Gastroesophageal sphincter (tissue), 4 donors: ENCODE data around the gene PSME1. TPM values are rescaled to one million over a fixed set of nuclear protein-coding genes. Genes with fewer than 3 reads are reported as not detected.

Experiments used
- ATAC-seq: fragments of 150-250 bp; one replicate; pipeline ENCODE4 v1.9.1; 2016; ENCODE audit warnings: mild to moderate bottlenecking, moderate library complexity
- H3K27ac ChIP-seq, 4 donors: fragments of 200-600 bp; sonication (generic) in 3 of 4; 1 replicate in 3 of 4; 2 replicates in 1 of 4; pipeline ENCODE4 v1.5.1; 2016 to 2019
- H3K27me3 ChIP-seq: fragments of 200-600 bp; sonication (generic); one replicate; pipeline ENCODE4 v1.5.1; 2019
- H3K36me3 ChIP-seq, 2 donors: fragments of 200-600 bp; sonication (generic); one replicate each; pipeline ENCODE4 v1.5.1; 2019; ENCODE audit warnings: control low read depth in 1 of 2
- H3K4me1 ChIP-seq, 3 donors: fragments of 200-600 bp; sonication (generic); 1 replicate in 2 of 3; 2 replicates in 1 of 3; pipeline ENCODE4 v1.5.1; 2016 to 2019; ENCODE audit warnings: control low read depth in 2 of 3
- H3K4me3 ChIP-seq, 2 donors: fragments of 200-600 bp; sonication (generic); one replicate each; pipeline ENCODE4 v1.5.1; 2019; ENCODE audit warnings: mild to moderate bottlenecking in 1 of 2, moderate library complexity in 1 of 2
- H3K9me3 ChIP-seq, 3 donors: fragments of 200-600 bp; sonication (generic); one replicate each; pipeline ENCODE4 v1.5.1; 2017 to 2019; ENCODE audit warnings: control low read depth in 2 of 3
- EP300 ChIP-seq: sonication (generic); formaldehyde crosslinking; IDR thresholded peaks from one replicate; pipeline ENCODE4 v1.6.1; 2017; ENCODE audit warnings: antibody characterized with exemption, mild to moderate bottlenecking
- POLR2A ChIP-seq, 2 donors: fragments of 450-650 bp; IDR thresholded peaks; one replicate each; pipeline ENCODE4 v1.6.1; 2017; ENCODE audit warnings: antibody characterized with exemption in 2 of 2, mild to moderate bottlenecking in 2 of 2, moderate library complexity in 1 of 2
- POLR2AphosphoS5 ChIP-seq: sonication (generic); formaldehyde crosslinking; IDR thresholded peaks from one replicate; pipeline ENCODE4 v1.6.1; 2017; ENCODE audit warnings: antibody characterized with exemption
- WGBS, 2 donors: methylation state at CpG; one replicate each; pipeline ENCODE4 v1.1.5; 2018; ENCODE audit warnings: low coverage in 1 of 2; 5-methylcytosine and 5-hydroxymethylcytosine counted together
- total RNA-seq, 4 donors: library from RNA; depleted of rRNA; stranded (reverse); fragments of >200 nt; gene quantifications; one replicate each; pipeline ENCODE4 v1.1.0, GENCODE V29; 2016
- TF ChIP-seq, protein P1 (sequence below), 4 experiments: fragments of 200-600 bp in 2 of 4; fragments of 450-650 bp in 2 of 4; sonication (generic) in 1 of 4; IDR thresholded peaks; one replicate each; pipeline ENCODE4 v1.5.1; 2017 to 2019; ENCODE audit warnings: antibody characterized with exemption in 4 of 4, mild to moderate bottlenecking in 2 of 4, moderate library complexity in 2 of 4

PSME1 gene
- total RNA-seq = 100 to 1,000 TPM; 114 to 186 (median 127) TPM

DNA sequence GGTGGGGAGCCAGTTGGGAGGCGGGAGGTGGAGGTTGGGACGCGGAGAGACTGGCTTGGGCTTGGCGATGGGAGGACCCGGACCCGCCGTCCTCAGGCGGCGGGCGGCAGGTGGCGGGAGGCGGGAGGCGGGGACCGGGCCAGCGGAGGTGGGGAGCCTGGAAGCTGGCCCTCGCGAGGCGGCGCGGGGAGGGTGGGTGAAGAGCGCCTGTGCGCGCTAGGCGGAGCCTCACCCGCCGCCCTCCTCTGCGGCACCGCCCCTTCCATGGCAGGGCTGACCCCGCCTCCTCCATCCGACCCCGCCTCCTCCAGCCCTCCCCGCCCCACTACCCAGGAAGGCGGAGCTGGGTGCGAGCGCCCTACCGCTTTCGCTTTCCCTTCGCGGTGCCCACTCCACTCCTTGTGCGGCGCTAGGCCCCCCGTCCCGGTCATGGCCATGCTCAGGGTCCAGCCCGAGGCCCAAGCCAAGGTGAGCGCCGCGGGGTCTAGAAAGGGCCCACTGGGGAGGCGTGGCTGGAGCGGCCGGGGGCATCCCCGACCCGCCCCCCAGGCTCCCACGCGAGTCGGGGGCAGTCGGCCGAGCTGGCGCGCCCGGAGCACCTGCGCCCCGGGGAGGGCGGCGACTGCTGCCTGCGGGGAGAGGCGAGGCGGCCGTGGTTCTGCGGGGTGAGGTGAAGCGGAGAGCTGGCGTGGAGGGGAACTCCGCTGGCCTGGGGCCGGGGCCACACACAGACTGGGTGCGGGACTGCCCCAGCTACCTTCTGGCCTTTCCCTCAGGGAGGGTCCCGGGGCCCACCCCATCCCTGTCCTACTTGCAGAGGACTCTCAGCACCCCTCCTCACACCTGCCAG is at the start of gene PSME1:
TSS of gene PSME1 (plus strand) at position 361 of the 850 bp plus-strand sequence. CDS start at position 430, 69 bp downstream.
- peak; percentile 98 for ATAC-seq
- Histone ChIP-seq H3K27me3 (no peaks in the 10 kb centered on the region), H3K27ac (peak within 1 kb of the TSS; percentile 81 to 95 (median 93)), H3K4me3 (peak within 1 kb of the TSS; percentile 93 to 98), H3K4me1 (peaks cover 0 to 69% (median 25%) of the 10 kb centered on the region in 3 donors), H3K36me3 (peaks cover 0 to 28% of the 10 kb centered on the region in 2 donors), H3K9me3 (no peaks in the 10 kb centered on the region)
- 1% methylated on average over 19 of the region's 75 CpGs; no CpG with 5 or more reads in 1 of the 2 donors for WGBS, 2 donors
- TF ChIP-seq, protein P1, sequence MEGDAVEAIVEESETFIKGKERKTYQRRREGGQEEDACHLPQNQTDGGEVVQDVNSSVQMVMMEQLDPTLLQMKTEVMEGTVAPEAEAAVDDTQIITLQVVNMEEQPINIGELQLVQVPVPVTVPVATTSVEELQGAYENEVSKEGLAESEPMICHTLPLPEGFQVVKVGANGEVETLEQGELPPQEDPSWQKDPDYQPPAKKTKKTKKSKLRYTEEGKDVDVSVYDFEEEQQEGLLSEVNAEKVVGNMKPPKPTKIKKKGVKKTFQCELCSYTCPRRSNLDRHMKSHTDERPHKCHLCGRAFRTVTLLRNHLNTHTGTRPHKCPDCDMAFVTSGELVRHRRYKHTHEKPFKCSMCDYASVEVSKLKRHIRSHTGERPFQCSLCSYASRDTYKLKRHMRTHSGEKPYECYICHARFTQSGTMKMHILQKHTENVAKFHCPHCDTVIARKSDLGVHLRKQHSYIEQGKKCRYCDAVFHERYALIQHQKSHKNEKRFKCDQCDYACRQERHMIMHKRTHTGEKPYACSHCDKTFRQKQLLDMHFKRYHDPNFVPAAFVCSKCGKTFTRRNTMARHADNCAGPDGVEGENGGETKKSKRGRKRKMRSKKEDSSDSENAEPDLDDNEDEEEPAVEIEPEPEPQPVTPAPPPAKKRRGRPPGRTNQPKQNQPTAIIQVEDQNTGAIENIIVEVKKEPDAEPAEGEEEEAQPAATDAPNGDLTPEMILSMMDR (IDR thresholded peaks at IDR 0.05) = peak in 2 of 4 experiments; percentile 8 to 46
- TF ChIP-seq POLR2AphosphoS5 (peak; percentile 56), EP300 (no peak), POLR2A (IDR thresholded peaks at IDR 0.05) (peak; percentile 24 to 55)

DNA sequence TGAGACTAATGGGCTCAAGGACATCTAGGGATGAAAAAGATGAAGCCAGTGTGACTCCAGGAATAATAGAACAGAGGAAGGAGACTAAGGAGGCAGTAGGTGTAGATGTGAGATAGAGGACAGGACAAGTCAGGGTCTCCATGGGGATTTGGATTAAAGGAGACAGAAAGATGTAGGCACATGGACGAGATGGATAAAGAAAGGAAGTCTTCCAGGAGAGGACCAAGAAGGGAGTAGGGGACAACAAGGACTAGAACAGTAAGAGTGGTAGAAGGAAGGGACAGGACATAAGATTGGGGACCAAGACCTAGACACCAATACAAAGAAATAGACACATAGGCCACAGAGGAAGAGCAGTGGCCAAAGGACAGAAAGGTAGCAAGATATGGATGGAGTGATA is 49.0 kb upstream of the PSME1 start:
- WGBS, 2 donors = 65 to 100% methylated on average over 1 of the region's 1 CpG
- Histone ChIP-seq H3K9me3 (no peaks in the 10 kb centered on the region), H3K4me1 (peaks cover 0 to under 1% (median 0%) of the 10 kb centered on the region in 3 donors), H3K36me3 (no peaks in the 10 kb centered on the region), H3K27ac (no peak overlapping the region), H3K27me3 (no peaks in the 10 kb centered on the region), H3K4me3 (no peak overlapping the region)
- TF ChIP-seq POLR2A (IDR thresholded peaks at IDR 0.05) = no peak
- TF ChIP-seq EP300 = no peak
- no peak for TF ChIP-seq POLR2AphosphoS5
- TF ChIP-seq, protein P1 (IDR thresholded peaks at IDR 0.05) = no peak
- ATAC-seq = no peak

DNA sequence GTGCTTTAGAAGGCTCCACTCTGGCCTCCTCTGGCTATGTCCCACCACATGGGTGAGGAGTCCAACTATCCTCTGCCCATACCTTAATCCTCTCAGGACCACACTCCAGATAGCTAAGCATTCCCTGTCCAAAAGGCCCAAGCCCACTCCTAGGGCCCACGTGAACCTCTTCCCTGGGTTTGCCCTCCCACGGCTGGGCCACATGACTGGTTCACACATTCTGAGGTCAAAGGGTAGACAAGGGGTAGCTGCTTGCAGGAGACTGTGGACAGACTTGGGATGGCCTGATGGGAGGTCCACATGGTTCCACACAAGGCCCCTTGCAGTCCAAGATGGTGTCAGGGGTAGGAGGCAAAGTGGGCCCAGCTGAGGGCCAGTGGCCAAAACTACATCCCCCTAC is 47.9 kb upstream of the PSME1 start:
- no peak for ATAC-seq
- TF ChIP-seq POLR2A (IDR thresholded peaks at IDR 0.05) (no peak), POLR2AphosphoS5 (no peak), EP300 (no peak)
- TF ChIP-seq, protein P1 (IDR thresholded peaks at IDR 0.05) = no peak
- no CpG with 5 or more reads among the region's 2 CpGs for WGBS, 2 donors
- peaks cover 0 to 3% (median 0%) of the 10 kb centered on the region in 3 donors for H3K4me1 ChIP-seq
- no peaks in the 10 kb centered on the region for H3K27me3 ChIP-seq
- H3K4me3 ChIP-seq = no peak overlapping the region
- no peaks in the 10 kb centered on the region for H3K9me3 ChIP-seq
- H3K27ac ChIP-seq = no peak overlapping the region
- no peaks in the 10 kb centered on the region for H3K36me3 ChIP-seq

DNA sequence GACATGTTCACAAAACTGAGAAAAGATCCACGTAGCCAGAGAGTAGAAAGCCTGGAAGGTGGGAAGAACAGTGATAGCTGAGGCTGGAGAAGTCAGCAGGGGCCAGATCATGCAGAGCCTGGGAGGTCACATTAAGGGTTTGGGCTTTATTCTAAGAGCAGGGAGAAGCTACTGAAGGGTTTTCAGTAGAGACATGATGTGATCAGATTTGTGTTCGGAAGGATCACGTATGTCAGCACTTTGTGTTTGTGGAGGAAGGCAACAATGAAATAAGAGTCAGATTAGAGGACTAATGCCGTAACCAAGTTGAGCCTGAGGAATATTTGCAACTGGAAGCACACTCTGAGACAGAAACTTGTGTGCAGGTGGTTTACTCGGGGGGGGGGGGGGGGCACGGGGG is 46.1 kb upstream of the PSME1 start:
- no peaks in the 10 kb centered on the region for H3K9me3 ChIP-seq

More for the DNA sequence above, 46.1 kb upstream of the PSME1 start:
- no peaks in the 10 kb centered on the region for H3K27me3 ChIP-seq
- ATAC-seq = no peak
- H3K36me3 ChIP-seq = no peaks in the 10 kb centered on the region
- H3K27ac ChIP-seq = no peak overlapping the region
- H3K4me3 ChIP-seq = no peak overlapping the region
- 83 to 87% methylated on average over 3 to 5 of the region's 6 CpGs for WGBS, 2 donors
- TF ChIP-seq, protein P1 (IDR thresholded peaks at IDR 0.05) = no peak
- no peak for TF ChIP-seq EP300
- TF ChIP-seq POLR2AphosphoS5 = no peak
- no peak for TF ChIP-seq POLR2A (IDR thresholded peaks at IDR 0.05)
- H3K4me1 ChIP-seq = peaks cover 0 to 20% (median 1%) of the 10 kb centered on the region in 3 donors
